Mesendoderm (in vitro differentiated cells): Measurements from ENCODE around the gene LGR5.
"Not testable (repeated sequence)": the region's sequence is repeated elsewhere in the genome, so short reads cannot be mapped to it uniquely, and the experiment has no call there.

ENCODE experiments used
- DNase-seq: peaks from one replicate; pipeline ENCODE4 v3.0.0; 2013
- H2AK5ac ChIP-seq: 2 replicates; pipeline ENCODE4 v1.6.1; 2013; ENCODE audit warnings: low read length, inconsistent platforms
- H2BK120ac ChIP-seq: 2 replicates; pipeline ENCODE4 v1.6.1; 2013; ENCODE audit warnings: low read depth, mild to moderate bottlenecking, low read length, moderate library complexity, mixed read lengths
- H2BK15ac ChIP-seq: replicated peaks from 2 replicates; pipeline ENCODE4 v1.6.1; 2013; ENCODE audit warnings: low read depth, mild to moderate bottlenecking, moderate library complexity
- H2BK5ac ChIP-seq: 2 replicates; pipeline ENCODE4 v1.6.1; 2013; ENCODE audit warnings: low read length, inconsistent platforms
- H3K18ac ChIP-seq: 2 replicates; pipeline ENCODE4 v1.6.1; 2013; ENCODE audit warnings: mild to moderate bottlenecking, low read length, mixed read lengths
- H3K23ac ChIP-seq: one replicate; pipeline ENCODE4 v1.6.1; 2013; ENCODE audit warnings: low read length
- H3K27ac ChIP-seq: 2 replicates; pipeline ENCODE4 v1.5.1; 2013; ENCODE audit warnings: low read depth, mild to moderate bottlenecking, inconsistent platforms, low read length, moderate library complexity
- H3K27me3 ChIP-seq: 2 replicates; pipeline ENCODE4 v1.6.1; 2013; ENCODE audit warnings: low read length, control low read depth, mild to moderate bottlenecking, inconsistent platforms; ENCODE audit not compliant: insufficient read depth, poor library complexity
- H3K36me3 ChIP-seq: 2 replicates; pipeline ENCODE4 v1.6.1; 2013; ENCODE audit warnings: low read length, inconsistent platforms; ENCODE audit not compliant: control insufficient read depth, insufficient read depth
- H3K4ac ChIP-seq: one replicate; pipeline ENCODE4 v1.6.1; 2013; ENCODE audit warnings: low read depth, mild to moderate bottlenecking, low read length, moderate library complexity
- H3K4me1 ChIP-seq: 2 replicates; pipeline ENCODE4 v1.6.1; 2013; ENCODE audit warnings: low read depth, low read length, inconsistent platforms; ENCODE audit not compliant: control insufficient read depth
- H3K4me2 ChIP-seq: 2 replicates; pipeline ENCODE4 v1.6.1; 2013; ENCODE audit warnings: low read length
- H3K4me3 ChIP-seq: 2 replicates; pipeline ENCODE4 v1.5.1; 2013; ENCODE audit warnings: mild to moderate bottlenecking, low read length
- H3K56ac ChIP-seq: one replicate; pipeline ENCODE4 v1.6.1; 2013; ENCODE audit warnings: low read length
- H3K79me1 ChIP-seq: 2 replicates; pipeline ENCODE4 v1.6.1; 2013; ENCODE audit warnings: low read length, inconsistent platforms
- H3K79me2 ChIP-seq: 2 replicates; pipeline ENCODE4 v1.6.1; 2013; ENCODE audit warnings: mild to moderate bottlenecking, low read length; ENCODE audit not compliant: control insufficient read depth, insufficient read depth
- H3K9ac ChIP-seq: 2 replicates; pipeline ENCODE4 v1.6.1; 2013; ENCODE audit warnings: low read length, inconsistent platforms
- H4K5ac ChIP-seq: one replicate; pipeline ENCODE4 v1.6.1; 2013; ENCODE audit warnings: low read length
- H4K8ac ChIP-seq: one replicate; pipeline ENCODE4 v1.6.1; 2013; ENCODE audit warnings: low read depth, mild to moderate bottlenecking, control low read depth, low read length, moderate library complexity
- WGBS: extraction: QIAGEN DNeasy Blood & Tissue Kit; methylation state at CpG from one replicate; pipeline ENCODE4 v1.1.7; 2013; ENCODE audit warnings: low lambda C conversion rate, missing lambda C conversion rate; ENCODE audit not compliant: insufficient coverage; ENCODE audit errors: extremely low coverage; 5-methylcytosine and 5-hydroxymethylcytosine counted together

Gene LGR5

DNA sequence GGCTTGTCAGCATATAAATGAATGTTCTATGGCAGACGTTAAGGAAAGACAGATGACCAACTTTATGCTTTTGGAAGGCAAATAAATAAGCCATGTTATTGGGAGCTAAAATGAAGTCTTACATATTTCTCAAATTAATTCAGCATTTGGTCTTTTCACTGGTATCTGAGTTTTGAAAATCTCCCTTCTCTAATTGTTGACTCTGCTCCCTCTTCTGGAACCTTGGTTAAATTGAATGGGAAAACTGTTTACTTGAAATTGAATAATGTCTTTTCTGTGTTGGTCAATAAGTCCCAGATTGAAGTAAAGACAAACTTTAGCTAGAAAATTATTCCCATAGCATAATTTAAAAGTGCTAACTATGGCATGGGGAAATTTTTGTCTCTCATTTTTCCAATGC, 38.7 kb downstream of the LGR5 start:
- H3K23ac ChIP-seq: no peak overlapping the region
- no peak overlapping the region for H3K27ac ChIP-seq
- H3K4me1 ChIP-seq: peaks cover 2% of the 10 kb centered on the region
- H4K8ac ChIP-seq: no peak overlapping the region
- no peak overlapping the region for H2BK120ac ChIP-seq
- H2BK5ac ChIP-seq: no peak overlapping the region
- no peak overlapping the region for H3K56ac ChIP-seq
- H2BK15ac ChIP-seq: no peak overlapping the region
- WGBS: no CpG with 5 or more reads among the region's 1 CpG
- H3K4ac ChIP-seq: no peak overlapping the region
- no peaks in the 10 kb centered on the region for H3K27me3 ChIP-seq
- H3K36me3 ChIP-seq: no peaks in the 10 kb centered on the region
- H2AK5ac ChIP-seq: no peak overlapping the region
- H3K4me3 ChIP-seq: no peak overlapping the region
- H3K18ac ChIP-seq: no peak overlapping the region
- no peak overlapping the region for H3K4me2 ChIP-seq
- no peaks in the 10 kb centered on the region for H3K79me2 ChIP-seq
- no peak for DNase-seq
- H3K79me1 ChIP-seq: no peaks in the 10 kb centered on the region
- H4K5ac ChIP-seq: no peak overlapping the region
- no peak overlapping the region for H3K9ac ChIP-seq

DNA sequence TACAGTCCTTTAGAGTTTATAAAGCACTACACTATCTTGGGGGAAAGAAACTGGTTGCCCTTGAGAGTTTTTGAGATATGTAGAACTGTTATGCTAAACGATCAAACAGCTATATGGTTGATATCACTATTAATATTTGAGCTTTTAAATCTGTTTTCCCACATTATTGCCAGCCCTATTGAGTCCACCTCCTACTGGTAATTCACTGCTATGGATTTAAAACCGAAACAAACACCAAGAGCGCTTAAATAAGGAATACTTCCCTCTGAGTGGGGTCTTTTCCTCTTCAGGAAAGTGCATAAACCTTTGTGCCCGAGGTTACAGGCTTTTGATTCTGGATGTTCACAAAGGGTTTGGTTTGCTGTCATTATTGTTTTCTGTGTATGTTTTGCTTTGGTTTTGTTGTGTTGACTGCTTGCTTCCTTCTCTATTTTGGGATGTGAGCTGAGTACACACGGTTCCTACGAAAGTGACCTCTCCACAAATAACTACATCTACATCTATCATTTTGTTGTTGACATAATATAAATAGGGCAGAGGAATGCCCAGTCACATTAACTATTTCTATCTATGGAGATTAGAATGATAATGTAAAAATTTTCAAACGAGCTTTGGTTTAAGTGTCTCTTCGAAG, 44.8 kb downstream of the LGR5 start:
- Histone ChIP-seq H3K18ac (no peak overlapping the region), H2AK5ac (no peak overlapping the region), H3K23ac (no peak overlapping the region), H3K36me3 (no peaks in the 10 kb centered on the region), H3K27me3 (no peaks in the 10 kb centered on the region), H3K27ac (no peak overlapping the region), H3K4me3 (no peak overlapping the region), H3K79me2 (no peaks in the 10 kb centered on the region), H3K4ac (no peak overlapping the region), H3K79me1 (no peaks in the 10 kb centered on the region), H2BK120ac (no peak overlapping the region), H4K5ac (no peak overlapping the region), H3K56ac (no peak overlapping the region), H2BK15ac (no peak overlapping the region), H3K4me2 (no peak overlapping the region), H2BK5ac (no peak overlapping the region), H4K8ac (no peak overlapping the region), H3K9ac (no peak overlapping the region), H3K4me1 (no peaks in the 10 kb centered on the region)
- no peak for DNase-seq
- no CpG with 5 or more reads among the region's 8 CpGs for WGBS

DNA sequence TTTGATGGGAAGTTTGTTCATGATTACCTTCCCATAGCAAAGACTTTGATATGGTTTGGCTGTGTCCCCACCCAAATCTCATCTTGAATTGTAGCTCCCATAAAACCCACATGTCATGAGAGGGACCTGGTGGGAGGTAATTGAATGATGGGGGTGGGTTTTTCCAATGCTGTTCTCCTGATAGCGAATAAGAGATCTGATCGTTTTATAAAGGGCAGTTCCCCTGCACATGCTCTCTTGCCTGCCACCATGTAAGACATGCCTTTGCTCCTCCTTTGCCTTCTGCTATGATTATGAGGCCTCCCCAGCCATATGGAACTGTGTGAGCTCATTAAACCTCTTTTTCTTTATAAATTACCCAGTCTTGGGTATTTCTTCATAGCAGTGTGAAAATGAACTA, 51.2 kb downstream of the LGR5 start:
- not testable (repeated sequence) for H3K9ac ChIP-seq, H3K23ac ChIP-seq, H2BK120ac ChIP-seq, H3K4ac ChIP-seq, H3K4me3 ChIP-seq, H3K79me2 ChIP-seq, H2BK5ac ChIP-seq, H3K36me3 ChIP-seq, DNase-seq, H2BK15ac ChIP-seq, H2AK5ac ChIP-seq, H3K79me1 ChIP-seq, H3K27me3 ChIP-seq, H4K5ac ChIP-seq, H3K4me1 ChIP-seq, H4K8ac ChIP-seq, H3K4me2 ChIP-seq, H3K27ac ChIP-seq, H3K56ac ChIP-seq, H3K18ac ChIP-seq
- WGBS: no CpG with 5 or more reads among the region's 2 CpGs

DNA sequence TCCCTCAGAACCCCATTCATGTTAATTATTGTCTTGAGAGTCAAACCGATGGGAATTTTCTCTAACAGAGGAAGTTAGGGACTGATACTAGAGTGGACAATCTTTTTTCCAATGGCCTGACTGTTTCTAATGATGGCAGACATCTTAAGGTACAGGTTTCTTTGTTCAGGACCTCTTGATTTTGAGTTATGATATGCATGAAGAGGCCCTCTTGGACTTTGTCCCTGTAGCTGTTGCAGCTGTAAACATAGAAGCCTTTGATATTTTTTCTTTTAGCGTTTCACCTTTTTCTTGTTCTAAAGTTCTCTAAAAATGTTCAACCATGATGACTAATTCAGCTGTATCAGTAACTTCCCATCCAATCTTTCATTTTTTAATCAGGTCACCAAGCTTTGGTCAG, 53.0 kb downstream of the LGR5 start:
- no CpG with 5 or more reads among the region's 2 CpGs for WGBS

DNA sequence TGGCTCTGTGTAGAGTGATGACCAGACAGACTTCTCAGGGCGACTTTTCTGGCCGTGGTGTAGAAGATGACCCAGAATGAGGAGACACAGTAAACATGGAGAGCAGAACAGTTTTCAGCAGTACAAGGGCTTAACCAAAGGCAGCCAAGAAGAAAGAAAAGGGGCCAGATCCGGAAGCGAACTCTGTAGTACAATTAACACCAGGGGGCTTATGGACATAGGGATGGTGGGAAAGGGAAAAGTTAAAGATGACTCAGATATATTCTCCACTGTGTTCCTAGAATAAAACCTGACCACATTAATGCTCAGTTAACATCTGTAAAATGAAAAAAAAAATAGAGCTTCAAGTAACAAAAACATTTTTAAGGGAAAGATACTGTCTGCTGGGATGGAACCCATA, 60.2 kb downstream of the LGR5 start:
- Histone ChIP-seq H3K4me2 (no peak overlapping the region), H4K8ac (no peak overlapping the region), H3K56ac (no peak overlapping the region), H2BK5ac (no peak overlapping the region), H3K4me3 (no peak overlapping the region), H2BK120ac (no peak overlapping the region), H3K23ac (no peak overlapping the region), H3K27ac (no peak overlapping the region), H3K79me2 (no peaks in the 10 kb centered on the region), H3K79me1 (no peaks in the 10 kb centered on the region), H3K18ac (no peak overlapping the region), H3K4ac (no peak overlapping the region), H3K9ac (no peak overlapping the region), H2BK15ac (no peak overlapping the region), H3K36me3 (no peaks in the 10 kb centered on the region), H3K27me3 (no peaks in the 10 kb centered on the region), H3K4me1 (no peaks in the 10 kb centered on the region), H4K5ac (no peak overlapping the region), H2AK5ac (no peak overlapping the region)
- DNase-seq: no peak
- no CpG with 5 or more reads among the region's 4 CpGs for WGBS

More for the DNA sequence above, 53.0 kb downstream of the LGR5 start:
- Histone ChIP-seq H3K79me2 (no peaks in the 10 kb centered on the region), H3K18ac (no peak overlapping the region), H2AK5ac (no peak overlapping the region), H3K36me3 (no peaks in the 10 kb centered on the region), H3K4me3 (no peak overlapping the region), H3K56ac (no peak overlapping the region), H2BK5ac (no peak overlapping the region), H3K23ac (no peak overlapping the region), H3K27me3 (no peaks in the 10 kb centered on the region), H3K4me2 (no peak overlapping the region), H4K8ac (no peak overlapping the region), H3K79me1 (no peaks in the 10 kb centered on the region), H4K5ac (no peak overlapping the region), H3K27ac (no peak overlapping the region), H3K4me1 (no peaks in the 10 kb centered on the region), H3K4ac (no peak overlapping the region), H3K9ac (no peak overlapping the region), H2BK15ac (no peak overlapping the region), H2BK120ac (no peak overlapping the region)
- no peak for DNase-seq
